ENCODE measurements around the gene SERPINB10.

SERPINB10 gene

DNA sequence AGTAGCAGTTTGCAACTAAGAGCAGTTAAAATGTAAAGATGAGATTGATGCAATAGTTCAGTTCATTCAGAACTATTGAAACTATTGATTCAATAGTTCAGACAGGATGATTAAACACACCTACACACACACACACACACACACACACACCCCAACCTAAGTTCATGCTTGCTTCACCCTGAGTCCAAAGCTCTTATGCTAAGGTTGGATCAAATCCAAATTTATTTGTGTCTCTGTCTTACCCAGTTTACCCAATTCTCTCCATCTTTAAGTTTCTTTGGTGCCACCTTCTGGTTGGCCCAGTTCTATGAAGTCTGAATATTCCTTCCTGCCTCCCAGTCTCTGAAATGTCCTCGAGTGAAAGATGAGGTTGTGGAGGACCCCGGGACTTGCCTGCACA, 67.2 kb downstream of the SERPINB10 start:
- H3K27ac ChIP-seq (ENCODE audit: low read depth, low read length): no peak overlapping the region
- H3K36me3 ChIP-seq (ENCODE audit: insufficient read depth, low read length): no peaks in the 10 kb centered on the region
- no peak overlapping the region for H3K4me3 ChIP-seq (ENCODE audit: low read depth in 1 of 2, low read length in 2 of 2)
- peaks cover 6% of the 10 kb centered on the region for H3K4me1 ChIP-seq (ENCODE audit: insufficient read depth, low read length)
- H3K27me3 ChIP-seq (ENCODE audit: control insufficient read depth in 1 of 2, insufficient read depth in 2 of 2, low read length in 2 of 2): no peaks in the 10 kb centered on the region
- H3K9me3 ChIP-seq (ENCODE audit: low read length): no peaks in the 10 kb centered on the region
- no peak overlapping the region for H3K9ac ChIP-seq (ENCODE audit: low read length)

DNA sequence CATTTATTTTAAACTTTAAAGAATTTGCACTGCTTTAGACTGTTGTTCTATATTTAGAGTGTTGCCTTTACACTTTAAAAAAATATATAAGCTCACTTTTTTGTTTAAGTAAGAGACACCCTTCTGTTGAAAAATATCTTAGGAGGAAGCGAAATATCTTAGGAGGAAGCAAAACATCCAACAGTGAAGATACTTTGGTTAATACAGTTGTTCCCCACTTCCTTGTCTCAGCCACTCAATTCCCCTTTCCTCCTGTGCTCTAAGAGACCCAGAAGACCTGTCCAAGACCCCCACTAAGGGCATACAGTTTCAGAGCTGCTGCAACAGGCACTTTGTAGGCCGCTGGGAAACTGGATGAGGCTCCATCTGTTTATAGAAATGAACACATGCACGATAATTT, 67.9 kb downstream of the SERPINB10 start:
- H3K27ac ChIP-seq (ENCODE audit: low read depth, low read length): no peak overlapping the region
- no peak overlapping the region for H3K4me3 ChIP-seq (ENCODE audit: low read depth in 1 of 2, low read length in 2 of 2)
- H3K4me1 ChIP-seq (ENCODE audit: insufficient read depth, low read length): peaks cover 6% of the 10 kb centered on the region
- H3K9me3 ChIP-seq (ENCODE audit: low read length): no peaks in the 10 kb centered on the region
- no peaks in the 10 kb centered on the region for H3K27me3 ChIP-seq (ENCODE audit: control insufficient read depth in 1 of 2, insufficient read depth in 2 of 2, low read length in 2 of 2)
- H3K9ac ChIP-seq (ENCODE audit: low read length): no peak overlapping the region
- no peaks in the 10 kb centered on the region for H3K36me3 ChIP-seq (ENCODE audit: insufficient read depth, low read length)

DNA sequence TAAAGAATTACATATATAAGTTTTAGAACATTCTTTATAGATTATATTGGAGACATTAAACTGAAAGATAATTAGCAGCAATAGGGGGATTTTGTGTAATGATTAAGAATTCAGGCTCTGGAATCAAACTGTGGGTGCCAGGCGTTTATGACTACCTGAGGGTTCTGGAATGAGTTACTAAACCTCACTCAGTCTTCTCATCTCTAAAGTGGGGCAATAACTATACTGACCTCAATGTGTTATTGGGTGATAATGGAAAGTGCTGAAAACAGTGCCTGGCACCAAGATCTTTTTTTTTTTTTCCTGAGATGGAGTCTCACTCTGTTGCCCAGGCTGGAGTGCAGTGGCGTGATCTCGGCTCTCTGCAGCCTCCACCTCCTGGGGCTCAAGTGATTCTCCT, 69.3 kb downstream of the SERPINB10 start:
- no peak overlapping the region for H3K27ac ChIP-seq (ENCODE audit: low read depth, low read length)
- no peaks in the 10 kb centered on the region for H3K9me3 ChIP-seq (ENCODE audit: low read length)
- no peak overlapping the region for H3K9ac ChIP-seq (ENCODE audit: low read length)
- H3K4me1 ChIP-seq (ENCODE audit: insufficient read depth, low read length): peaks cover 6% of the 10 kb centered on the region
- H3K27me3 ChIP-seq (ENCODE audit: control insufficient read depth in 1 of 2, insufficient read depth in 2 of 2, low read length in 2 of 2): no peaks in the 10 kb centered on the region
- H3K4me3 ChIP-seq (ENCODE audit: low read depth in 1 of 2, low read length in 2 of 2): no peak overlapping the region
- H3K36me3 ChIP-seq (ENCODE audit: insufficient read depth, low read length): no peaks in the 10 kb centered on the region

DNA sequence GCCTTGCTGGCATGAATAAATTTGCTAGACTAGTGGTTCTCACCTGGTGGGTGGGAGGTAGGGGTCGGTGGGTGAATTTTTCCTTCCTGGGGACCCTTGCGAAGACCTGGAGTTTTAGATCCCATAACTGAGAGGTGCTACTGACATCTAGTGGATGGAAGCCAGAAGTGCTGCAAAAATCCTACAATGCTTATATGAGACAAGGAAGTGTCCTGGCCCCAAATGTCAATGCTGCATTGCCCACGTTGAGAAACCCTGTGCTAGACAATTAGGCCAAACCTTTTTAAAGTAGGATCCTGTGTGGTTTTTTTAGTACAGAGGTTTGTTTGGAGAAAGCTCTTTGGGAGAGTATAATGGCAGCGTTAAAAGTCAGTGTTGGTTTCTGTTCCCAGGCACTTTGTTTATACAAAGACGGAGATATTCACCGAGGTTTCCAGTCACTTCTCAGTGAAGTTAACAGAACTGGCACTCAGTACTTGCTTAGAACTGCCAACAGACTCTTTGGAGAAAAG, 71.7 kb downstream of the SERPINB10 start:
- Histone ChIP-seq H3K27me3 (ENCODE audit: control insufficient read depth in 1 of 2, insufficient read depth in 2 of 2, low read length in 2 of 2) (no peaks in the 10 kb centered on the region), H3K4me3 (ENCODE audit: low read depth in 1 of 2, low read length in 2 of 2) (peak overlapping the region; percentile 1 to 55), H3K27ac (ENCODE audit: low read depth, low read length) (peak overlapping the region; percentile 54), H3K9ac (ENCODE audit: low read length) (peak overlapping the region; percentile 33), H3K36me3 (ENCODE audit: insufficient read depth, low read length) (no peaks in the 10 kb centered on the region), H3K4me1 (ENCODE audit: insufficient read depth, low read length) (peaks cover 6% of the 10 kb centered on the region), H3K9me3 (ENCODE audit: low read length) (no peaks in the 10 kb centered on the region)

DNA sequence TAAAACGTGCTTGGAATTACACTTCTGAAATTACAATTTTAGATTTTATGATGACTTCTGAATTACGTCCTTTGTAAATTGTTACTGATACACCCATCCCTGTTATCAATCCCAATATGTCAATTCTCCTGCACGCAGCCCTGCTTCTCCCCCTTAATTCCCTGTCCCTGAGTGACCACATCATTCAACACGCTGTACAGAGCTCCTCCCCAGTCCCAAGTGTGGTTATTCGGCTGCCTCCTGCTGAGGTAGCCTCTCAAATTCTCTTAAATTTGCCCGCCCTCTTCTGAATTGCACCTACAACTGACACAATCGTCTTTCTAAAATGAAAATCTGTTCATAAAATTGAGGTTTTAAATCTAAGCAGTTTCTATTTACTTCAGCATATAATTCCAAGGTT, 72.3 kb downstream of the SERPINB10 start:
- peak overlapping the region; percentile 1 to 55 for H3K4me3 ChIP-seq (ENCODE audit: low read depth in 1 of 2, low read length in 2 of 2)
- peak overlapping the region; percentile 33 for H3K9ac ChIP-seq (ENCODE audit: low read length)
- no peaks in the 10 kb centered on the region for H3K36me3 ChIP-seq (ENCODE audit: insufficient read depth, low read length)

DNA sequence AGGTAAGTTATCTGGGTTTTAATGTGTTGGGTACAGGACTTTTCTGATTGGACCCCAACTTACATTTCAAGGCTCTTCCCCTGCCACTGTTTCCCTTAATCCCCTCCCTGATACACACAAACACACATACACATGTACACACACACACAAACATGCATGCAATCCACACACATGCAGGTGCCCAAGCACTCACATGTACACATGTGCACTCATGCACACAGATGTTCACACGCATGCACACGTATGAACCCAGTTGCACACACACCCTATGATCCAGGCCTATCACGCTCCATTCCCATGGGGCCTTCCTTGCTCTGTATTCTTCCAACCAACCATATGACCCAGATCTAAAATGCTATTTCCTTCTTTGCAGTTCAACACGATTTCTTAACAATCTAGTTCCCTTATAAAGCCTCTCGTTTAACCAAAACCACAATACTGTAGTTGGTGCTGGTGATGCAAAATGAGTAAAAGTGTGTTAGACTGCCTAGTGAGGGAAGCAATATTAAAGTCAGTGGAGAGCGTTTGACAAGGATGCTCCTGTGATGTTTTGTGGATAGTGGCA, 73.2 kb downstream of the SERPINB10 start:
- no peaks in the 10 kb centered on the region for H3K36me3 ChIP-seq (ENCODE audit: insufficient read depth, low read length)
- H3K9me3 ChIP-seq (ENCODE audit: low read length): no peaks in the 10 kb centered on the region
- no peak overlapping the region for H3K27ac ChIP-seq (ENCODE audit: low read depth, low read length)
- no peak overlapping the region for H3K4me3 ChIP-seq (ENCODE audit: low read depth in 1 of 2, low read length in 2 of 2)
- peaks cover 6% of the 10 kb centered on the region for H3K4me1 ChIP-seq (ENCODE audit: insufficient read depth, low read length)
- H3K27me3 ChIP-seq (ENCODE audit: control insufficient read depth in 1 of 2, insufficient read depth in 2 of 2, low read length in 2 of 2): no peaks in the 10 kb centered on the region
- H3K9ac ChIP-seq (ENCODE audit: low read length): no peak overlapping the region

More for the DNA sequence above, 72.3 kb downstream of the SERPINB10 start:
- Histone ChIP-seq H3K27me3 (ENCODE audit: control insufficient read depth in 1 of 2, insufficient read depth in 2 of 2, low read length in 2 of 2) (no peaks in the 10 kb centered on the region), H3K9me3 (ENCODE audit: low read length) (no peaks in the 10 kb centered on the region), H3K27ac (ENCODE audit: low read depth, low read length) (peak overlapping the region; percentile 10), H3K4me1 (ENCODE audit: insufficient read depth, low read length) (peaks cover 6% of the 10 kb centered on the region)

DNA sequence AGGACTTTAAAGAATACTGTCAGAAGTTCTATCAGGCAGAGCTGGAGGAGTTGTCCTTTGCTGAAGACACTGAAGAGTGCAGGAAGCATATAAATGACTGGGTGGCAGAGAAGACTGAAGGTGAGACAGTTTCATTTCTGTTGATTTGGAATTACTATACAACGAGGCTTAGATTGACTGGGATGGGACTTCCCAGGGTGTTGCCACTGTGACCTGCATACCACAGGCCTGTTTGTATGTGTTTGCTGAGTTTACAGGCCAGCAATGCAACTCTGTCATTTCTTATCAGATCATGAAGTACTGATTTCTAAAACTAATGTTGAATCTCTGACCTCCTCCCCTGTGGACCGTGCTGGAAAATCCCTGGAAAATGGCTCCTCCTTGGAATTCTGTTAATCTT, 74.0 kb downstream of the SERPINB10 start:
- peaks cover 6% of the 10 kb centered on the region for H3K4me1 ChIP-seq (ENCODE audit: insufficient read depth, low read length)
- H3K36me3 ChIP-seq (ENCODE audit: insufficient read depth, low read length): no peaks in the 10 kb centered on the region
- H3K4me3 ChIP-seq (ENCODE audit: low read depth in 1 of 2, low read length in 2 of 2): no peak overlapping the region
- no peaks in the 10 kb centered on the region for H3K9me3 ChIP-seq (ENCODE audit: low read length)
- no peak overlapping the region for H3K27ac ChIP-seq (ENCODE audit: low read depth, low read length)
- H3K27me3 ChIP-seq (ENCODE audit: control insufficient read depth in 1 of 2, insufficient read depth in 2 of 2, low read length in 2 of 2): no peaks in the 10 kb centered on the region
- no peak overlapping the region for H3K9ac ChIP-seq (ENCODE audit: low read length)

DNA sequence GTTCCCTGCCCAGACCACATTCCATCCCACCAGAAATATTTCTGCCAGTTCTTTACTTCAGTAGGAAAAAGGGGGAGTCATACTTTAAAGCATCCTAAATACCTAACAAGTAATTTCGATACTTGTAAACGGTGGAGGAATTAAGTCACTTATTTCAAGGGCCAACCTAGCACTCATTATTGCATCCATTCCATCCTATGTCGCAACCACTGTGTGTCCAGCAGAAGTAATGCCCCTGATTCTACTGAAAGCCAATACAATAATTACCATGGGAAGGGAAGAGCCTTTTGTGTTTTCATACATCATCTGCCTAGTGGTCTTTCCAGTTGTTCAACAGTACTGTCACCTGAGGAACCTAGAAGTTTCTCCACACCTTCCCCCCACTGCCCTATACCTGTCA, 74.6 kb downstream of the SERPINB10 start:
- Histone ChIP-seq H3K9me3 (ENCODE audit: low read length) (no peaks in the 10 kb centered on the region), H3K4me3 (ENCODE audit: low read depth in 1 of 2, low read length in 2 of 2) (no peak overlapping the region), H3K4me1 (ENCODE audit: insufficient read depth, low read length) (peaks cover 6% of the 10 kb centered on the region), H3K27me3 (ENCODE audit: control insufficient read depth in 1 of 2, insufficient read depth in 2 of 2, low read length in 2 of 2) (no peaks in the 10 kb centered on the region), H3K9ac (ENCODE audit: low read length) (no peak overlapping the region), H3K36me3 (ENCODE audit: insufficient read depth, low read length) (no peaks in the 10 kb centered on the region), H3K27ac (ENCODE audit: low read depth, low read length) (no peak overlapping the region)

Data from muscle layer of colon (tissue), 2 donors.